Fibroblast of skin of left quadriceps (primary cell): ENCODE measurements around the gene INPP4B.

Experiments used
- DNase-seq, 2 experiments: peaks; one replicate each; pipeline ENCODE4 v3.0.0-alpha.2; 2013; ENCODE audit warnings: low read depth in 2 of 2

The INPP4B gene

GRCh38 chr4:142473218-142473959 is 372.7 kb downstream of the INPP4B start:
- no peak for DNase-seq

- no peak for DNase-seq
Observed at GRCh38 chr4:142467088-142467487, 379.0 kb downstream of the INPP4B start.

GRCh38 chr4:142465526-142465925 is 380.6 kb downstream of the INPP4B start:
- DNase-seq = no peak

- DNase-seq = peak; percentile 44 to 55
Observed at GRCh38 chr4:142463206-142463605, 382.9 kb downstream of the INPP4B start.

- DNase-seq = peak in 1 of 2 experiments; percentile 17
Observed at GRCh38 chr4:142452161-142452855, 393.8 kb downstream of the INPP4B start.

- DNase-seq = no peak
Observed at GRCh38 chr4:142449771-142450373, 396.2 kb downstream of the INPP4B start.

GRCh38 chr4:142447009-142447408 is 399.1 kb downstream of the INPP4B start:
- no peak for DNase-seq

GRCh38 chr4:142443469-142443868 is 402.6 kb downstream of the INPP4B start:
- no peak for DNase-seq

GRCh38 chr4:142440093-142440492 is 406.0 kb downstream of the INPP4B start:
- no peak for DNase-seq

- no peak for DNase-seq
Observed at GRCh38 chr4:142435599-142436235, 410.4 kb downstream of the INPP4B start.

GRCh38 chr4:142434519-142435224 is 411.4 kb downstream of the INPP4B start:
- no peak for DNase-seq

- no peak for DNase-seq
Observed at GRCh38 chr4:142428715-142429114, 417.4 kb downstream of the INPP4B start.

GRCh38 chr4:142427456-142427855 is 418.6 kb downstream of the INPP4B start:
- DNase-seq = no peak

- no peak for DNase-seq
Observed at GRCh38 chr4:142423861-142424260, 422.2 kb downstream of the INPP4B start.

GRCh38 chr4:142420311-142421095 is 425.6 kb downstream of the INPP4B start:
- DNase-seq = no peak

- no peak for DNase-seq
Observed at GRCh38 chr4:142419712-142420111, 426.4 kb downstream of the INPP4B start.

- no peak for DNase-seq
Observed at GRCh38 chr4:142418697-142419096, 427.4 kb downstream of the INPP4B start.

- DNase-seq = no peak
Observed at GRCh38 chr4:142416711-142417275, 429.3 kb downstream of the INPP4B start.

GRCh38 chr4:142416121-142416520 is 430.0 kb downstream of the INPP4B start:
- peak in 1 of 2 experiments; percentile 52 for DNase-seq

GRCh38 chr4:142414366-142414990 is 431.6 kb downstream of the INPP4B start:
- DNase-seq = no peak
